Kidney epithelial cell (primary cell): ENCODE data around the gene ADRB1. TPM values are rescaled to one million over a fixed set of nuclear protein-coding genes. Genes with fewer than 3 reads are reported as not detected.

Experiments
- DNase-seq: peaks from one replicate; pipeline ENCODE4 v3.0.0-alpha.2; 2010; ENCODE audit warnings: low read depth
- H3K27me3 ChIP-seq: 2 replicates; pipeline ENCODE4 v1.6.0; 2011; ENCODE audit warnings: low read length; ENCODE audit not compliant: control insufficient read depth, insufficient read depth
- H3K36me3 ChIP-seq: 2 replicates; pipeline ENCODE4 v1.5.1; 2011; ENCODE audit warnings: low read length; ENCODE audit not compliant: control insufficient read depth, insufficient read depth
- H3K4me3 ChIP-seq: 2 replicates; pipeline ENCODE4 v1.5.1; 2011; ENCODE audit warnings: low read depth, mild to moderate bottlenecking, control low read depth, low read length
- CTCF ChIP-seq: IDR thresholded peaks from 2 replicates; pipeline ENCODE4 v1.5.1; 2011; ENCODE audit warnings: mild to moderate bottlenecking, moderate library complexity, low read length, control low read depth, inconsistent platforms; ENCODE audit not compliant: insufficient read depth, poor library complexity, severe bottlenecking
- total RNA-seq: library from RNA; depleted of rRNA; stranded (reverse); fragments of >200 nt; gene quantifications from 2 replicates; pipeline ENCODE4 v1.2.3, GENCODE V29; 2015

The ADRB1 gene
- total RNA-seq, 1 donor from 2014 or later, result 0.04 TPM

- no peak for TF ChIP-seq CTCF
- DNase-seq, result no peak
- no peaks in the 10 kb centered on the region for H3K36me3 ChIP-seq
- no peak overlapping the region for H3K4me3 ChIP-seq
- H3K27me3 ChIP-seq, result no peaks in the 10 kb centered on the region
These were observed 10.1 kb upstream of the ADRB1 start for GRCh38 chr10:114033566-114033965.

GRCh38 chr10:114034923-114035645 lies 8.6 kb upstream of the ADRB1 start:
- DNase-seq, result no peak
- no peaks in the 10 kb centered on the region for H3K27me3 ChIP-seq
- H3K4me3 ChIP-seq, result no peak overlapping the region
- no peaks in the 10 kb centered on the region for H3K36me3 ChIP-seq
- TF ChIP-seq CTCF, result no peak

DNA sequence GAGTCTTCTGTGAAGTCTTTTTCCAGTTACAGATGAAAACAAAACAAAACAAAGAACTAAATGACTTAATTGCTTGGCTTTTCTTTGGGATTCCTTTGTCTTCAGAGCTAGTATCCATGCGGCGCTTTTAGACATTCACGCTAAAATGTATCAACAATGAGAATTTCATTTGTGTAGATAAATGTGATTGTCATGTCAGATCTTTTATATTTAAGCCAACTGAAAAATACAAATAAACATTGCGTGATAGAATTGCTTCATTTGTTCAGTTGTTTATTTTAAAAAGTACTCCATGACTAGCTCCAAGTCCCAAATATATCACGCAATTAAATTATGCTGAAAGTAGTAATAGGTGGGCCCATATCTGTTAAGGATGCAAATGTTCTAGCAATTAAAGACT lies 7.9 kb upstream of the ADRB1 start:
- H3K27me3 ChIP-seq, result peaks cover 3% of the 10 kb centered on the region
- H3K36me3 ChIP-seq, result no peaks in the 10 kb centered on the region
- no peak for DNase-seq
- no peak for TF ChIP-seq CTCF
- no peak overlapping the region for H3K4me3 ChIP-seq

- Histone ChIP-seq H3K27me3 (peaks cover 13% of the 10 kb centered on the region), H3K4me3 (no peak overlapping the region), H3K36me3 (no peaks in the 10 kb centered on the region)
- DNase-seq, result no peak
- TF ChIP-seq CTCF, result no peak
These were observed 4.8 kb upstream of the ADRB1 start for GRCh38 chr10:114038819-114039218.

- H3K27me3 ChIP-seq, result peaks cover 30% of the 10 kb centered on the region
- no peak for DNase-seq
- H3K4me3 ChIP-seq, result no peak overlapping the region
- no peaks in the 10 kb centered on the region for H3K36me3 ChIP-seq
- no peak for TF ChIP-seq CTCF
These were observed 2.5 kb upstream of the ADRB1 start for GRCh38 chr10:114041166-114041565.
